Skeletal muscle cell (primary cell): ENCODE results near the gene COL6A2.
"Not testable (repeated sequence)": the region's sequence is repeated elsewhere in the genome, so short reads cannot be mapped to it uniquely, and the experiment has no call there.

Experiments used
- DNase-seq: peaks from one replicate; pipeline ENCODE4 v3.0.0-alpha.2; 2010; ENCODE audit warnings: low read depth
- H3K4me3 ChIP-seq: 2 replicates; pipeline ENCODE4 v1.5.1; 2011; ENCODE audit warnings: low read depth, mild to moderate bottlenecking, control low read depth, low read length, moderate library complexity

Gene COL6A2

DNA sequence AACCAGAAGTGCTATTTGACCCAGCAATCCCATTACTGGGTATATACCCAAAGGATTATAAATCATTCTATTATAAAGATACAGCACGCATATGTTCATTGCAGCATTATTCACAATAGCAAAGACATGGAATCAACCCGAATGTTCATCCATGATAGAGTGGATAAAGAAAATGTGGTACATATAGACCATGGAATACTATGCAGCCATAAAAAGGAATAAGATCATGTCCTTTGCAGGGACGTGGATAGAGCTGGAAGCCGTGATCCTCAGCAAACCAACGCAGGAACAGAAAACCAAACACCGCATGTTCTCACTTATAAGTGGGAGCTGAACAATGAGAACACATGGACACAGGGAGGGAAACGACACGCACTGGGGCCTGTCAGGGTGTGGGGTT lies 21.2 kb upstream of the COL6A2 start:
- not testable (repeated sequence) for DNase-seq, H3K4me3 ChIP-seq

DNA sequence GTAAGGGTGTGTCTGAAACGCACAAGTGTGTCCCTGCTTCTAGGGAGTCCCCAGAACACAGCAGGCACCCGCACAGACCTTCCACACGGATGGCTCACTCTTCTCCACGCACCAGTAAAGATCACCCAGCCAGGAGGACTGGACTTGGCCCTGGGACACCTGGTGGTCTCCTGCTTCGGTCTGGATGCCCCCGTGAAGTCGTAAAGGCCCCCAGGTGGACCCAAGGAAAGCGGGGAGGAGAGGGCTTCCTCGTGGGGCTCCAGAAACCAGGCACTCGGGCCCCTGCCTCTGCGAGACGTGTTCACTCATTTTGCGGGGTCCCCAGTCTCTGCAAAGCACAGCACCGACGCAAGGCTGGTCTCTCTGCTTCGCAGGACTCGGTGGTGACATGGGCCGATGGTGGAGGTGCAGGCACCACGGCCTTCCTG lies 20.2 kb upstream of the COL6A2 start:
- no peak overlapping the region for H3K4me3 ChIP-seq
- no peak for DNase-seq

- H3K4me3 ChIP-seq: no peak overlapping the region
- DNase-seq: no peak
These were observed 19.5 kb upstream of the COL6A2 start for GRCh38 chr21:46078322-46078977.

GRCh38 chr21:46078978-46079351 lies 18.9 kb upstream of the COL6A2 start:
- no peak overlapping the region for H3K4me3 ChIP-seq
- no peak for DNase-seq

- DNase-seq: peak; percentile 78
- H3K4me3 ChIP-seq: no peak overlapping the region
These were observed 18.4 kb upstream of the COL6A2 start for GRCh38 chr21:46079352-46080170.

GRCh38 chr21:46080171-46081021 lies 17.5 kb upstream of the COL6A2 start:
- DNase-seq: no peak
- H3K4me3 ChIP-seq: no peak overlapping the region

GRCh38 chr21:46081022-46081861 lies 16.7 kb upstream of the COL6A2 start:
- H3K4me3 ChIP-seq: no peak overlapping the region
- DNase-seq: no peak

DNA sequence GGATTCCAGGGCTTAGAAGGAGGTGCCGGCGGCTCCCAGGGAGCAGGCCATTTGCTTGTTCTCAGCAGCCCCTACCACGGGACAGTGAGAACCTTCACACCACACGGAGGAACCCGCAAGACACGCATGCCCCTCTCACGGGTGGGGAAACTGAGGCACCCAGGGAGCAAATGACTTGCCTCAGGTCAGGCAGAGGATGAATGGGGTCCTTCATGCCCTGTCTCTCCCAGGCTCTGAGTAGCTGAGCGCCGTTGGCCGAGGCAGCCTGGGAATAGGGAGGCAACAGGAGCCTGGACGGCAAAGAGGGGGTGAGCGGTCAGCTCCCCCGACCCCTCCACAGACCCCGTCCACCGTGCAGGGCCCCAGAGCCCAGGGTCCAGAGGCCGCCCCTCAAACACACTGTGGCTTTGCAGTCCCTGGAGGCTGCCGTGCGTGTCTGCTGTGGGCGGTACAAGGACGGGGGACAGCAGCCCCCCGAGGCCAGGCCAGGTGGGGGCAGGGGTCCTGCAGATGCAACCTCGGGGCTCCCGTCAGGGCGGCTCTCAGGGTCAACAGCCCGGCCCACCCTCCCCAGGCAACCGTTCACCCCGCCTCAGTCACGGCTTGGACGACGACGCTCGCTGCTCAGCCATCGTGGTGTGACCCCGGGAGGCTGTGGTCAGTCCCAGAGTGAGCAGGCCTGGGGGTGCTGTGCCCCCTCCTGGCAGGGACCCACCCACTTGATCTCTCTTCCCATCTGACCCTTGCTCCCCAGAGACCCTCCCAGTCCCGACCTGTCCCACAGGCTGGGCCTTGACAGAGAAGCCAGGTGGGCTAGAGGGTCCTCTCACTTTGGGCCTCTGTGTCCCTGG lies 15.8 kb upstream of the COL6A2 start:
- no peak overlapping the region for H3K4me3 ChIP-seq

GRCh38 chr21:46082713-46082962 lies 15.3 kb upstream of the COL6A2 start:
- H3K4me3 ChIP-seq: no peak overlapping the region
- DNase-seq: no peak

More for the DNA sequence above, 15.8 kb upstream of the COL6A2 start:
- no peak for DNase-seq

DNA sequence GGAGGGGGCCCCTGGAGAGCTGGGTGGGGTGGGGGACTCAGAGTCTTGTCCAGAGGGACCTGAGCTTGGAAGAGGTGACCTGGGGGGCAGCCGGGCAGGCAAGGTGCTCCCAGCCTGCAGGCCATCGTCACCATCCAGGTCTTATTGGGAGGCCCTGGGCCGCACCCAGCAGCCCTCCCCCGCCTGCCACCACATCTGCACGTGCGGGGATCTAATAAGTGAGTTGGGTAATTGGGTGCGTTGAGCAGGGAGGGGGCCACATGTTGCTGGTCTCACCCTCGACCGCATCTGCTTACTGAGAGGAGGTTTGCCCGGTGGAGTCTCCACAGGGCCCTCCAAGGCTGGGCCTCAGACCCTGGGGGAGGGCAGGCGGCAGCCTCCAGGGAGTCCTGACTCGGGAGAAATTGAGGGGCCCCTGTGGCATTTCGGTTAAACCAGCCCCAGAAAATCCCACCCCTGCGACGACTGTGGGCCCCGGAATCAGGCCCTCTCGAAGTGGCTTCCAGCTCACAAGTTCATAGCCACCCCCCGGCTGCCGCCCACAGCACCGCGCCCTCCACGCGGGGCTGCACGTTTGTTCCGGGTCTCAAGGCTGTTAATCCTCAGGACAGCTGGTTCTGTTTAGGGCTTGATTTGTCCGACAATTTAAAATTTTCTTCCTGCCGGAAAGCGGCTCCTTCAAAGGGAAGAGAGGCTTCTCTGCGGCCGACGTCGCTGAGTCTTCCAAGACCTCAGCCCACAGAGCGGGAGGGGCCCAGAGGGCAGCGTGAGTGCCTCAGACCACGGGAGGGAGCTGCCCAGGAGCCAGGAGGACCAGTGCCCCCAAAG lies 14.7 kb upstream of the COL6A2 start:
- DNase-seq: no peak
- no peak overlapping the region for H3K4me3 ChIP-seq

DNA sequence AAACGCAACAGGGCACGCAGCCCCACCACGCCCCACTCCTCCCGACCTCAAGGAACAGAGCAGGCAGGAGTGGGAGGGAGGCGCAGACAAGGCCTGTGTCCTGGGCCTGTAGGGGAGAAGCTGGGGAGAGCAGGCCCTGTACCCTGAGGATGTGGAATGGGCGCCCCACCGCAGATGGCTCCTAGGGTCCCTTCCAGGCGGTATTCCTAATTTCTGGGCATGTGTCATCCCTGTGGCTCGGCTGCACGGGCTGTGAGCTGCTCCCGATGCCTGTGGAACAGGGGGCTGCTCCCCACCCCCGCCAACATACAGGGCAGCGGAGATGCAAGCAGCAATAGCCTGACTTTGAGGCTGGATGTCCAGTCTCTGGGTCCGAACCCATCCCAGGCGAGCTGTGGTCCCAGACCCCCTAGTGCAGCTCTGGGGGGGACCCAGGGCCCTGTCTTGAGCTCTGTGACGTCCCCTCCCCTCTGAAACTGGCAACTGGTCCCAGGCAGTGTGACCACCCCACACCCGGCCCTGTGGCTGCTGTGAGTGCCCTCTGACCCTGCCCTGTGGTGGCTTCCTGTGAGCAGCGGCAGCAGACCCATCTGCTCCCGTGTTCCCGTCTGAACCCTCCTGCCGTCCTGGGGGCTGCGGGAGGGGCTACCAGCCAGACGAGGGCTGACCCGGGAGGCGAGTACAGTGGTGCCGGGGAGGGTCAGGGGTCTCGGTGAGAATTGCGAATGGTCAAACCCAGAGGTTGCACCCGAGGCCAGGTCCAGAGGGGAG lies 13.9 kb upstream of the COL6A2 start:
- H3K4me3 ChIP-seq: no peak overlapping the region
- DNase-seq: no peak

DNA sequence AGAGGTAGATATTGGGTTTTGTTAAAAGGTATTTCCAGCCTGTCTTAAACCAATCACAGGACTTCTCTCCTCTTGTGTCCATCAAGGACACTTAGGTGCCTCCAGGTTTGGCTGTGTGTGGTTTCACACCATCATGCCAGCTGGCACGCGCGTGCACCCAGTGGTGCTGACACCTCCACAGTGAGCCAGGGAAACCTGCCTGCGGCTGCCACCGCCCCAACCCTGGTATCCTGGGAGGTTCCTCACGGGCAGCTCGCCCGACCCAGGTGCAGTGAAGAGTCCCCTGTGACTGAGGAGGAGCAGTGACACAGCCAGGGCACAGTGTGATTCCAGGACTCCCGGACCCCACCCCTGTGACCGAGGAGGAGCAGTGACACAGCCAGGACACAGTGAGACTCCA lies 13.2 kb upstream of the COL6A2 start:
- DNase-seq: no peak
- H3K4me3 ChIP-seq: no peak overlapping the region

DNA sequence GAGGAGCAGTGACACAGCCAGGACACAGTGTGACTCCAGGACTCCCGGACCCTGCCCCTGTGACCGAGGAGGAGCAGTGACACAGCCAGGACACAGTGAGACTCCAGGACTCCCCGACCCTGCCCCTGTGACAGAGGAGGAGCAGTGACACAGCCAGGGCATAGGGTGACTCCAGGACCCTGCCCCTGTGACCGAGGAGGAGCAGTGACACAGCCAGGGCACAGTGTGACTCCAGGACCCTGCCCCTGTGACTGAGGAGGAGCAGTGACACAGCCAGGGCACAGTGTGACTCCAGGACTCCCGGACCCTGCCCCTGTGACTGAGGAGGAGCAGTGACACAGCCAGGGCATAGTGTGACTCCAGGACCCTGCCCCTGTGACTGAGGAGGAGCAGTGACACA lies 12.7 kb upstream of the COL6A2 start:
- H3K4me3 ChIP-seq, DNase-seq: not testable (repeated sequence)

GRCh38 chr21:46087641-46088040 lies 10.3 kb upstream of the COL6A2 start:
- no peak overlapping the region for H3K4me3 ChIP-seq
- no peak for DNase-seq

DNA sequence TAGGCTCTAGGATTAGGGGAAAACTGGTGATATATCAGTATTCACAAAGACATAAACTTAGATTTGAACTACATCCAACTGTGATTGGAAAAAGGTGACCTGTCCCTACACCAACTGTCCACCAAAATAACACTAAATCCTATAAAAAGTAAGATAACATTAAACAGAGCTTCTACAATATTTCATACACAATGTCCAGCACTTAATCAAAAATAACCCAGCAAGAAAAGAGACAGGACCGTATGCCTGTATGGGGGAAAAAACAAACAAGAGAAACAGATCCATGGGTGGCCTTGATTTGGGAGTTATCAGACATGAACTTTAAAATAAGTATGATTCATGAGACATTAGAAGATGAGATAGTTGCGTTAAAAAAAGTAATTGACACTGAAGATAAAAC lies 9.7 kb upstream of the COL6A2 start:
- no peak overlapping the region for H3K4me3 ChIP-seq
- DNase-seq: no peak

DNA sequence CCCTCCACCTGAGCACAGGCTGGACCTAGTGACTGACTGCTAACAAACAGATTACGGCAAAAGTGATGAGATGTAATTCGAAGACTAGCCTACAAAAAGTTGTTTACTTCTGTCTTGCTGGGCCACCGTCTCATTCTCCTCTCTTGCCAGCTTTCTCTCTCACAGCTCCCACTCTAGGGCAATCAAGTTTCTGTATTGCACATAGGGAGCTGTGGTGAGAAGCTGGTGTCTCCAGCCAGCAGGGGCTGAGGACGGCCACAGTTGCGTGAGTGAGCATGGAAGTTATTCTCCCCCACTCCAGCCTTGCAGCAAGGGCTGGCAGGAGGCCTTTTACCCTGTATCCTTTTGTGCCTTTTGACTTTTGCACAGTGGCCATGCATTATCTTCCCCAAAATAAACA lies 8.6 kb upstream of the COL6A2 start:
- no peak overlapping the region for H3K4me3 ChIP-seq
- no peak for DNase-seq

DNA sequence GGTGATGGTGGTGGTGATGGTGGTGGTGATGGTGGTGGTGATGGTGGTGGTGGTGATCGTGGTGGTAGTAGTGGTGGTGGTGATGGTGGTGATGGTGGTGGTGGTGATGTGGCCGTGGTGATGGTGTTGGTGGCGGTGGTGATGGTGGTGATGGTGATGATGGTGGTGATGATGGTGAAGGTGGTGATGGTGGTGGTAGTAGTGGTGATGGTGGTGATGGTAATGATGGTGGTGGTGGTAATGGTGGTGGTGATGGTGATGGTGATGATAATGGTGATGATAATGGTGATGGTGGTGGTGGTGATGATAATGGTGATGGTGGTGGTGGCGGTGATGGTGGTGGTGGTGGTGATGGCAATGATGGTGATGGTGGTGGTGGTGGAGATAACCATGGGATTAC lies 6.8 kb upstream of the COL6A2 start:
- no peak for DNase-seq
- H3K4me3 ChIP-seq: no peak overlapping the region
